GM21360 (cell line): Measurements from ENCODE around the gene MRAP.
"Not testable (repeated sequence)": the region's sequence is repeated elsewhere in the genome, so short reads cannot be mapped to it uniquely, and the experiment has no call there.

ENCODE experiments used
- ATAC-seq: cut with Tn5 transposase; IDR thresholded peaks from one replicate; pipeline ENCODE4 v1.9.1; 2021; ENCODE audit warnings: mild to moderate bottlenecking, moderate library complexity; ENCODE audit not compliant: unreplicated experiment

Gene MRAP

DNA sequence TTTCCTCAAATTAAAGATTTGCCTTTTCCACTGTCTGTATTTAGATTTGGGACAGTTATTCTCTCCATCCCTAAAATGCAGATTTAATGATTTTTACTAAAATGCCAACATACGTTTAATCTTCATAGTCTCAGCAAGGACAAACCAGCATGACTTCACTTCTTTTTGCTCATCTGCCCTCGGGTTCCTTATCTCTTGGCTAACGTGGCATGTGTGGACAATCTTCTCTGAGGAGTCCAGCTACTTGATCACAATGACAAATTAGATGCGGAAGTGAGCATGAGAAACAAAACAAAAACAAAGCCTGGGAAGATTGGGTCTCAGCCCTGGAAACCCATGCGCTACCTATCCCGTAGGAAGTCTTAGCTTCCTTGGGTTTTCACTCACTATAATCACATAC, 1.0 kb downstream of the MRAP start:
- ATAC-seq = no peak

DNA sequence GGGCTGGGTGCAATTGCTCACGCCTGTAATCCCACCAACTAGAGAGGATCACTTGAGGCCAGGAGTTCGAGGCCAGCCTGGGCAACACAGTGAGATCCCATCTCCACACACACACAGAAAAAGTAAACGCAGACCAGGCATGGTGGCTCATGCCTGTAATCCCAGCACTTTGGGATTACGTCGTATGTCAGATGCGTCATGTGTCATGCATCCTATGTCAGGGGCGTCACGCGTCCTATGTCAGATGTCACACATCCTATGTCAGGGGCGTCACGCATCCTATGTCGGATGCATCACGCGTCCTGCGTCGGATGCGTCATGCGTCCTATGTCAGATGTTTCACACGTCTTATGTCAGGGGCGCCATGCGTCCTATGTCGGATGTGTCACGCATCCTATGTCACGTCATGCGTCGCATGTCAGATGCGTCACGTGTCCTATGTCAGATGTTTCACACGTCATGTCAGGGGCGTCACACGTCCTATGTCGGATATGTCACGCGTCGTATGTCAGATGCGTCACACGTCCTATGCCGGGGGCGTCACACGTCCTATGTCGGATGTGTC, 1.5 kb downstream of the MRAP start:
- ATAC-seq = no peak

DNA sequence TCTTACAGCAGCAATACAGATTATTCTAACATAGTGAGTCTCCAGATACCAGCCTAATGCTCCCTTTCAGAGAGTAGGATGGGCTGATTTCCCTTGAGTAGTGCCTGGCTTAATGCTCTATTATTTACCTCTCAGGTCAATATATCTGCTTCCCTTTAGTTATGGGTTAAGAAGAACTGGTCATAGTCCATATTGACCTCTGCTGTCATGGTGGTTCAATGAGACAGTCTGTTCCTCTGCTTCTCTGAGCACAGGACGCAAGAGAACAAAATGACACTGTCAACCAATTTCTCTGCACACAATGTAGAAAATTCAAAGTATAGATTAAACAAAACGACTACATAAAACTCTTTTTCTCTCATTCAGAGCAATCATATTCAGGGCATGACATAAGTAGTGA, 2.9 kb downstream of the MRAP start:
- no peak for ATAC-seq

DNA sequence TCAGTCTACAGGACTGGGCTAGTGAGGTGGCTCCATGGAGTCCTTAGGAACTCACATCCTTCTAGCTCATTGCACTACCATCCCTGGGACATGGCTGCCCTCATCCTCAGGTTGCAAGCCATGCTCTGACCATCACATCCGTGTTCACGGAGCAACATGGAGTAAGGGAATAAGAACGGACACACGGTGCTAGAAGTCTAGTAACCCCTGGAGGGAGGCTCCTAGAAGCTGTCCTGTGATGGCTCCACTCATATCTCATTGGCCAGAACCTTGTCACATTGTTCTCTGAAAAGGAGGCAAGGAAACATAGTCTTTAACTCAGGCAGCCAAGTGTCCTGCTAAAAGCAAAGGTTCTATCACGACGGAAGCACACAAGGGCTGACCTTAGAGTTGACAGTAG, 3.9 kb downstream of the MRAP start:
- no peak for ATAC-seq

DNA sequence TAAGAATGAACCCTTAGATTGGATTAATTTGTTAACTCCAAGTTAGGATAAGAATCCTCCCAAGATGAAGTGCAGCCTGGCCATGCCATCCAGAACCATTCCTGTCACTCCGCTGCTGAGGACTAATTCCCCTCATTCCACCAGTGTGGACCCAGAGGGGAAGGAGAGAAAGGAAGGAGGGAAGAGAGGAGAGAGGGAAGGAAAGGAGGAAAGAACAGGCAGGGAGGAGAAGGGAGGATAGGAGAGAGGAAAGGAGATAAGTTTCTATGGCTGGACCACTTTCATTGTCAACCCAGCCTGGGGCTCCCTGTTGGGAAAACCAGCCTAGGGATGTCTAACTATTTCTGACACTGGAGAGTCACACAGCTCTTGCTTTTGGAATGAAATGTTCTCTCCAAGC, 4.7 kb downstream of the MRAP start:
- no peak for ATAC-seq

DNA sequence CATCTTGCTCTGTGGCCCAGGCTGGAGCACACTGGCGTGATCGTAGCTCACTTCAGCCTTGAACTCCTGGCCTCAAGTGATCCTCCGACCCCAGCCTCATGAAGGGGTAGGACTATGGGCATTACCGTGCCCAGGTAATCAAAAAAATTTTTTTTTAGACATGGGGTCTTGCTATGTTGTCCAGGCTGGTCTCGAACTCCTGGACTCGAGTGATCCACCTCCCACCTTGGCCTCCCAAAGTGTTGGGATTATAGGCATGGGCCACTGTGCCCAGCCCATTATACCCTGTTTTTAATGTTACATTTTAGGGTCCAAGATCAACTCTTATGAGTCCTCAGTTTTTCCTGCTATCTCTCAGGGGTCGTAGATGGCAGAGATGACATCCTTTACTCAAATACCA, 6.3 kb downstream of the MRAP start:
- no peak for ATAC-seq

DNA sequence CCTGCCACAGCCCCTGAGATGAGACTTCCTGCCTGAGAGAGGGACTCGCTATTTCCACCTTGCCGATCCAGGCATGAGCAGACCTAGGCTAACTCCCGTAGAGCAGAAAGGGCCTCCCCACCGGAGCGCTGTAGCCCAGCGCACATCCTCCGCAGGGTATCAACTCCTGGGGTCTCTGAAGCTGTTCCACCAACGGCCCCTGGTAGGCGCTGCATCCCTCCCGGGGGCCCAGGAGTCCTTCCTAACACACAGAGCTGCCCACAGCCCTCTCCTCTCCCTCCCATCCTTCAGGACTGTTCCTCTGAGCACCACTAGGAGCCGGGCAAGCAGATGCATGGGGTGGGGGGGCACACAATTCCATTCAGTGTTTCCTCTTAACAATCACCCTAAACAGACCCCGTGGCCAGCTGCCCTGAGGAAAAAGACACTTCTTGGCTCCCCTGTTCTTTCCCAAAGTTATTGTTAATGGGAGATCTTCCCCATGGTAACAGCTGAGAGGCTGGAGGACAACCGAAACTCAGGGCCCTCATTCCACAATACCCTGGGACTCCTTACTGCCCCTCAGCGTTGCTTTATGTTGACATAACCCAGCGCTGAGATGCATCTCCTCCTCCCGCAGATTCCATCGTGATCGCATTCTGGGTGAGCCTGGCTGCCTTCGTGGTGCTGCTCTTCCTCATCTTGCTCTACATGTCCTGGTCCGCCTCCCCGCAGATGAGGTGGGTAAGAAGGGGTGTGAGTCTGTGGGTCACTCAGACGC, 7.5 kb downstream of the MRAP start:
- no peak for ATAC-seq

DNA sequence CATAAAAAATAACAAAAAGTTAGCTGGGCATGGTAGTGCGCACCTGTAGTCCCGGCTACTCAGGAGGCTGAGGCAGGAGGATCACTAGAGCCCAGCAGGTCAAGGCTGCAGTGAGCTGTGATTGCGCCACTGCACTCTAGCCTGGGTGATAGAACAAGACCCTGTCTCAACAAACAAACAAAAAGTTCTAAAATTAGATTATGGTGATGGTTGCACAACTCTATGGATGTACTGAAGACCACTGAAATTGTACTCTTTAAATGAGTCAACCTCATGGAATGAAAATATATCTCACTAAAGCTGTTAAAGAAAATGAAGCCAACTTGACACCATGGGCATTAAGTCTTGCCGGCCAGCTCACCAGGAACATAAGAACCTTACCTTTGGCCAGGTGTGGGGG, 9.1 kb downstream of the MRAP start:
- ATAC-seq = no peak

DNA sequence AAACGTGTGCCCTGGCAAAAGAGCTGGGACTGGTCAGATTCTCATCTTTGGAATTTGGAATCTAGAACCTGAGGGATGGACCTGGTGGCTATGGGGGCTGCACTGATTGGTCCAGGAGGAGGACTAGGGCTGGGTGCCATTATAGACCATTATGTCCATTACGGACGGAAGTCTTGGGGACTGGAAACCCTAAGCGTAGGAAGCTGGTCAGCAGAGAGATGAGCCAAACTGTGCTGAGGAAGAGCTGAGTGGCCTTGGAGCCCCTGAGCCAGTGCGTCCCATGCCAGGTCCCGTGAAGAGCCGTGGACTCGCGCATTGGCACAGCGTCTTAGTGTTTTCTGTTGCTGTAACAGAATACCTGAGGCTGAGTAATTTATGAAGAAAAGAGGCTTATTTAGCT, 10.0 kb downstream of the MRAP start:
- no peak for ATAC-seq

DNA sequence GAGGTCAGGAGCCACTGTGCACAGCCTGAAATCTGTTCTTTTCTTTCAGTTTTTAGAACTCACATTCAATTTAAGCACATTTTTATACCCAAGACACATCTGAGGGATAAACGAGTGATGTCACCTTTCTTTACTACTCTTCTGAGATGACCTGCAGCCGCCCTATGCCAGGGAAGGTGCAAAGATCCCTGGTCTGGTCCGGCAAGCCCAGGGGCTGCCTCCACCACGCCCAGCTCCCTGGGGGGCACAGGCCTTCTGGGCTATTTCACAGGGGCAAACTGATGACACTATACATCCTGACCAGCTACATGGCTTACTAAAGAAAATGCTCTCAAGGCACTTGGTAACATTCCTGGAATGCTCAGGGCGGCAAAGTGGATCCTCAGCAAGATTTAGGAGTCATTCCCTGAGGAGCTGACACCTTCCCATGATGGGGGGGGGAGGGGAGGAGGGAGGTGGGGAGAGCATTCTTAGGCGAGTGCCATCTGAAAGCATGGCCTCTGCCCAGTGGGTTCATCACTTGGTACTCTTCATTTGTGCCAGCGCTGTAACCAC, 11.3 kb downstream of the MRAP start:
- no peak for ATAC-seq

DNA sequence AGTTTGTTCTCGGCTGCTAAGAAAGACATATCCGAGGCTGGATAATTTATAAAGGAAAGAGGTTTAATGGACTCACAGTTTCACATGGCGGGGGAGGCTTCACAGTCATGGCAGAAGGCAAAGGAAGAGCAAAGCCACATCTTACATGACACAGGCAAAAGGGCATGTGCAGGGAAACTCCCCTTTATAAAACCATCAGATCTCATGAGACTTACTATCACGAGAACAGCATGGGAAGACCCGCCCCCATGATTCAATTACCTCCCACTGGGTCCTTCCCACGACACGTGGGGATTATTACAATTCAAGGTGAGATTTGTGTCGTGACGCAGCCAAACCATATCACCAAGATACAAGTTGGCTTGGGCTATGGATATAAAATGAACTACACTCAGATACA, 12.3 kb downstream of the MRAP start:
- ATAC-seq = not testable (repeated sequence)

DNA sequence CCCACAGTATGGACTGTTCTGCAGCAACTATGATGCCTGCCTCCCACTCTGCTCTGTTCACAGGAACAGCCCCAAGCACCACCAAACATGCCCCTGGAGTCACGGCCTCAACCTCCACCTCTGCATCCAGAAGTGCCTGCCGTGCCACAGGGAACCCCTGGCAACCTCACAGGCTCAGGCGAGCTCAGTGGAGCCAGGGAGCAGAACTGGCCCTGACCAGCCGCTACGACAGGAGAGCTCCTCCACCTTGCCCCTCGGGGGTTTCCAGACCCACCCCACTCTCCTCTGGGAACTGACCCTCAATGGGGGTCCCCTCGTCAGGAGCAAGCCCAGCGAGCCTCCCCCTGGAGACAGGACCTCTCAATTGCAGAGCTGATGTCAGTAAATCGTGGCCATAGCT, 13.0 kb downstream of the MRAP start:
- no peak for ATAC-seq

DNA sequence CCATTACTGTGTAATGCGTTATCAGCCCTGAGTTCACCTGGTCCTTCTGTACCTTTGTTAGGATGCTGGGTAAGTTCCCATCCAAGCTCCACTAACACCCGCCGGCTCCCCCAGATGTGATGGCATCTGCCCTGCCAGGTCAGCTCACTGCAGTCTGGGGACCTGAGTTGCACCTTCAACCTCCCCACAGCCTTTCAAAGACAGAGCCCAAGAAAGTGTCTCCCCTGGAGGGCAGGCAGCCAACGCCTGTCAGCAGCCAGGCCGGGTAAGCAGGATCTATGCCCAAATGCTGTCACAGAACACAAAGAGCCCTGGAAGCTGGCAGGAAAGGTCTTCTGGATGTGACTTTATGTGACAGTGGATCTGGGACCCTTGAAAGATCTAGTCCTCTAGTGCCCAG, 13.7 kb downstream of the MRAP start:
- no peak for ATAC-seq

DNA sequence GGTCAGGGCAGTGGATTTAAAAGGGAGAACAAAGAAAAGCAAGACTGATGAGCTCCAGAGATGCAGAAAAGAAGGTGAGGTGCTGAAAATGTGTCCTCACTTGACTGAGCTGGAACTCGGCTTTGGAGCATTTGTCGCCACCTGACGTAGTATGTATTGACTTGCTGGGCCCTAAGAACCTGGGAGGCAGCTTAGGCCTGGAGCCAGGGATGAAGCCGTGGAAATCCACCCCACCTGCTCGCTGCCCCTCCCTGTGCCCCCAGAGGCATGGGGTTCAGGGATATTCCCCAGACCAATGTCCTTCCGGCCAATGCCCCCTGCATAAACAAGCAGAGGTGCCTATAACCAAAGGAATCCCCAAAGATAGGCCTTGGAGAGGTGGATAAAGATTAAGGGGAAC, 14.3 kb downstream of the MRAP start:
- ATAC-seq = no peak

DNA sequence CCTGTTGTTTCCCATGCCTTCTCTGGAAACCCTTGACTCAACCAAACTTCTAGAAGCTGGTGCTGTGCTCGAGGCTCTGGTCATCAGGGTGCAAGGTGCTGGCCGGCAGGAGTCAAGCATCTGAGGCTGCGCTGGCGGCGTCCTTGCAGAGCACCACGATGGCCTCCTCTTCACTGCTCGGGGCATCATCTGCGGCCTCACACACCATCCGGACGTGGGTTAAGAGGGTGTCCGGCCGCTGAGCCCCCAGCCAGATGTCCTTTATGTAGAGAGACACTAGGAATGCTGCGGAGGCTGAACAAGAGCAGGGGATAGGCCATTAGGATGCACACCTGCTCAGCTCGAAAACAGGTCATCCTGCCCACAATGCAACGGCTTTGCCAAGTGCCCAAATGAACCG, 16.2 kb downstream of the MRAP start:
- ATAC-seq = no peak

DNA sequence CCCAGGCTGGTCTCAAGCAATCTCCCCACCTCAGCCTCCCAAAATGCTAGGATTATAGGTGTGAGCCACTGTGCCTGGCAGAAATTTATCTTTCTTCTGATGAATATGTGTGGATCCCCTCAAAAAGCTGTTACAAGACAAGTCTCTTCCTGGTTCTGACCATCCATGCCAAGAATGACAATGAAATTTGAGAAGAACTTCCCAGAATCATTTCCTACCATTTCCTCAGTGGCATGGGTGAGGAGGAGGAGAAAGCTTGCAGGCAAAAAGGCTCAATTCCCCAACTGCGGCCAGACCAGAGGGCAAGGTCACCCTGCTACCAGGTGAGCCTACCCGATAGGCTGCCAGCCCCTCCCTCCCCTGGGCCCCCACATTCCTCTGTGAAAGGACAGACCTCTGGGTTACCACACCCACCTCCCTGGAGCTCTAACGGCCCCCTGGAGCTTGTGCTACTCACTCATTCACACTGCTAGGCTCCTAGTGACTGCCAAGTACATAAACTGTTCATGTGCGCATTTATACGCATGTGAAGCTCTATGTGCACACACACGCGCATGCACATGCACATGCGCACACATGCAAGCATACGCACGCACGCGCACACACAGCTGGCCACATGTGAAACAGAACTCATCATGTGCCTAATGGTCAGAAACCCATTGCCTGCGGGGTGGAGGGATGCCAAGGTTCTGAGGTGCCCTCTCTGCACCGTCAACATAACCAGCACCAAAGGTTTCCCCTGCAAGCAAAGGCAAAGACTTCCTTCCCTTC, 17.0 kb downstream of the MRAP start:
- ATAC-seq = no peak

DNA sequence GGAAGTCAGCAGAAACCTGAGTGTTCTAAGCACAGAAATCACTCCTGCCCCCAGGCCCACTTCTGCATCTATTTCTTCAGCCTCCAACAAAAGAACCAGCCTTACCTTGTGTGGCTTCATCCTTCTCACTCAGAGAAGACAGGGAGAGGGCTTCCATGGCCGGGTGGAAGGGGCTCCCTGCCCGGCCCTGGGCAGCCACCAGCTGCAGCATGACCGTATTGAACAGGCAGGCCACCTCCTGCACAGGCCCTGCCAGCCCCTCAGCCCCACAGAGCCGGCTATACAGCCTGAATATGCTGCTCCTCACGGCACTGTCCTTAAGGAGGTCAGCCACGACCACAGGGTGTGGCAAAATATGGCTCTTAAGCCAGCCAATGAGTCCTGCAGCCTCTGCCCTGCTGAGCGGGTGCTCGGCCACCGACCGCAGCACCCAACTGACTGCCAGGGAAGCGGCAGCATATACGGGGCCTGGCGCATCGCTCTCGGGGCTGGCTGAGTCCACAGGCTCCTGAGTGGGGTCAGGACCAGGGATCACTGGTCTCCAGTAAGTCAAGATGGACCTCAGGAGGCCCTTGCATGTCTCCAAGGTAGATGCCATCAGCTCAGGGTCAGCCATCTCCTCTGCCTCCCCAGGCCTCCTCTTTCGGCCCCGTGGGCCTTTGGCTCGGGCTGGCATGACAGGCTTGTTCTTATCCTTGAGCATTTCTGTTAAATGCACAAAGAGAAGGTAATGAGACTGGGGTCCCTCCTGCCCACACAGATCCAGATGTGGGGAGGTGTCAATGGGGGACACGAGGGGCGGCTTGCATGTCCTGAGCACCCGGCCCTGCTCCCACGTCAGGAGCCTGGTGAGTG, 17.9 kb downstream of the MRAP start:
- no peak for ATAC-seq

DNA sequence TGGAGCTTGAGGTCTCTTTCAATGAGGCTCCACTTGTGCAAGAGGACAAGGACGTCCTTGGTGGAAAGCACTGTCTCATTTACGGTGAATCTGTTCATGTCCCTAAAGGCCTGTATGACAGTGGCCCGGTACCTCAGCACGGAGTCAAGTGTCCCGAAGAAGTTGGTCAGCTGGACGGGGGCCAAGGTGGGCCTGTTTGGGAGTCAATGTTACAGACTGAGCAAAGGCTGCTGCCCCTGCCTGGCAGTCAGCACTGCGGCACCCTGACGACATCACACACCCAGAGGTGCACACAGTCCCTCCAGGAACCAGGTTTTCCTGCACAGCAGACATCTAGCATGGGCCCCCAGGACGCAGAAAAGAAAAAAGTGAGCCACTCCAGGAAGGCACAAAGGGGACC, 19.1 kb downstream of the MRAP start:
- ATAC-seq = no peak

DNA sequence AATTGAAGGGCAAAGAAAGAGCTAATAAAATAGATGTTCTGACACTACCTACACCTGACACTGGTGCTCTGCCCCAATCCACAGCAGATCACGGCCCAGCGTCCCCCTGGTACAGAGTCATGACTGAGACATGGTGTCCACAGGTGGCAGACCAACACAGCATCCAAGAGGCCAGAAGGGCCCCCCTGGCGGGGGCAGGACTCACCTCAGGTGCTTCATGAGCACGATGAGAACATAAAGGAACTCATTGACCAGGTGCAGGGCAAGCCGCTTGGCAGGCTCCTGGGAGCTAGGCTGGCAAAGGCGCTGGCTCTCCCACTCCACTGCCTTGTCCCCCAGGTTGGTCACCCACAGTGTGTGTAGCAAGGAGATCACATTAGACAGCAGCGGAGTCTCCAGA, 20.4 kb downstream of the MRAP start:
- ATAC-seq = no peak

DNA sequence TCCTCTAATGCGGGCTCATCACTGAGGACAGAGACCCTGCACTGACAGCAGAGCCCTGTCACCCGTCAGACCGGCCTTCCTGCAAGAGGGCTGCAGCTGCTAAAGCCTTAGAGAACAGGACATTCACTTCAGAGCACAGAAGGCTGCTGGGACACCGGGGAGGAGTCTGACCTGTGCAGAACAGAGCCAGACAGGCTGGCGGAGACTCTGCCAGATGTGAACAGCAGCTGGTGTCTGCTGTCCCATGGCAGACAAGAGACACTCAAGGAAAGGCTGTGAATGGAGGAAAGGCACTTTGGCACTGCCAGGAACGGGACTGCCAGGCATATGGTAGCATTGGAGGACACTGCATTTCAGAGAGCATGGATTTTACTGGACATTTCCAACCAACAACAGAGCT, 21.4 kb downstream of the MRAP start:
- no peak for ATAC-seq

DNA sequence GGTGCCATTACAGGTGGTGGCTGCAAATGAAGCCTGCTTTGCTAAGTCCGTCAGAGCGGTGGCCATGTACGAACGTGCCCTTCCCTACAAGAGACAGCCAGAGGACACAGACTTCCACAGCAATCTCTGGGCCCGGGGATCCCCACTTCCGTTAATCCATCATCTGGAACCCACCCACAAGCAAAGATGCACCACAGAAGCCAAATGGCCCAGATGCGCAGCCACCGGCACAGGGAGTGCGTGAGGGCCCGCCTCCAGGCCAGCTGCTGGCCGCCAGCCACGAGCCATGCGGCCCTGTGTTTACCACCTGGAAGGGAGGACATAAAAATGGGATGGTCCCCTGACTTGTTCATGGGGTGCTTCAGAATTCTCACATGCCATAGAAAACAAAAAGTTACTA, 22.1 kb downstream of the MRAP start:
- no peak for ATAC-seq
